Measurements from ENCODE around the gene OSTN. TPM values are rescaled to one million over a fixed set of nuclear protein-coding genes. Genes with fewer than 3 reads are reported as not detected.

OSTN gene
- total RNA-seq, 4 donors from 2014 or later: 0.30 TPM; not detected in 3

- H3K9me3 ChIP-seq: no peaks in the 10 kb centered on the region
- no peaks in the 10 kb centered on the region for H3K4me1 ChIP-seq
- TF ChIP-seq EP300 (IDR thresholded peaks at IDR 0.05) (no peak), CTCF (IDR thresholded peaks at IDR 0.05) (no peak), POLR2AphosphoS5 (IDR thresholded peaks at IDR 0.05) (no peak)
- H3K4me3 ChIP-seq: no peak overlapping the region
- H3K27me3 ChIP-seq: no peaks in the 10 kb centered on the region
- 80% methylated on average over 2 of the region's 2 CpGs for WGBS
- no peak for DNase-seq (ENCODE audit: low spot score in 2 of 2)
- no peak overlapping the region for H3K27ac ChIP-seq
- H3K36me3 ChIP-seq: no peaks in the 10 kb centered on the region
Measured at GRCh38 chr3:191302451-191302850, 103.4 kb downstream of the OSTN start.

- H3K4me3 ChIP-seq: no peak overlapping the region
- no peak for TF ChIP-seq POLR2A (IDR thresholded peaks at IDR 0.05)
- no peak for TF ChIP-seq CTCF (IDR thresholded peaks at IDR 0.05)
- TF ChIP-seq POLR2AphosphoS5 (IDR thresholded peaks at IDR 0.05): no peak
- TF ChIP-seq EP300 (IDR thresholded peaks at IDR 0.05): no peak
- WGBS: 85% methylated on average over 3 of the region's 3 CpGs
Measured at GRCh38 chr3:191303596-191303995, 104.6 kb downstream of the OSTN start.

GRCh38 chr3:191306428-191306827, 107.4 kb downstream of the OSTN start:
- TF ChIP-seq EP300 (IDR thresholded peaks at IDR 0.05) (no peak), POLR2A (IDR thresholded peaks at IDR 0.05) (no peak), POLR2AphosphoS5 (IDR thresholded peaks at IDR 0.05) (no peak), CTCF (IDR thresholded peaks at IDR 0.05) (no peak)
- Histone ChIP-seq H3K9me3 (no peaks in the 10 kb centered on the region), H3K4me1 (no peaks in the 10 kb centered on the region), H3K36me3 (no peaks in the 10 kb centered on the region), H3K27me3 (no peaks in the 10 kb centered on the region), H3K4me3 (no peak overlapping the region), H3K27ac (no peak overlapping the region)
- 90% methylated on average over 4 of the region's 4 CpGs for WGBS
- DNase-seq (ENCODE audit: low spot score in 2 of 2): no peak

More at GRCh38 chr3:191303596-191303995, 104.6 kb downstream of the OSTN start:
- H3K36me3 ChIP-seq: no peaks in the 10 kb centered on the region
- H3K9me3 ChIP-seq: no peaks in the 10 kb centered on the region
- no peaks in the 10 kb centered on the region for H3K27me3 ChIP-seq
- no peak overlapping the region for H3K27ac ChIP-seq
- no peaks in the 10 kb centered on the region for H3K4me1 ChIP-seq
- no peak for DNase-seq (ENCODE audit: low spot score in 2 of 2)

- Histone ChIP-seq H3K27me3 (no peaks in the 10 kb centered on the region), H3K9me3 (no peaks in the 10 kb centered on the region), H3K36me3 (no peaks in the 10 kb centered on the region), H3K27ac (no peak overlapping the region), H3K4me3 (no peak overlapping the region), H3K4me1 (no peaks in the 10 kb centered on the region)
- WGBS: 80% methylated on average over 4 of the region's 4 CpGs
- DNase-seq (ENCODE audit: low spot score in 2 of 2): no peak
- TF ChIP-seq POLR2A (IDR thresholded peaks at IDR 0.05): no peak
- TF ChIP-seq POLR2AphosphoS5 (IDR thresholded peaks at IDR 0.05): no peak
- no peak for TF ChIP-seq EP300 (IDR thresholded peaks at IDR 0.05)
- no peak for TF ChIP-seq CTCF (IDR thresholded peaks at IDR 0.05)
Measured at GRCh38 chr3:191307341-191307740, 108.3 kb downstream of the OSTN start.

- DNase-seq (ENCODE audit: low spot score in 2 of 2): no peak
- H3K36me3 ChIP-seq: no peaks in the 10 kb centered on the region
- H3K9me3 ChIP-seq: no peaks in the 10 kb centered on the region
- no peaks in the 10 kb centered on the region for H3K4me1 ChIP-seq
- no peaks in the 10 kb centered on the region for H3K27me3 ChIP-seq
- no peak overlapping the region for H3K27ac ChIP-seq
- TF ChIP-seq CTCF (IDR thresholded peaks at IDR 0.05): no peak
- no peak for TF ChIP-seq POLR2AphosphoS5 (IDR thresholded peaks at IDR 0.05)
- TF ChIP-seq POLR2A (IDR thresholded peaks at IDR 0.05): no peak
- TF ChIP-seq EP300 (IDR thresholded peaks at IDR 0.05): no peak
- H3K4me3 ChIP-seq: no peak overlapping the region
- WGBS: 67% methylated on average over 2 of the region's 2 CpGs
Measured at GRCh38 chr3:191313296-191313695, 114.3 kb downstream of the OSTN start.

All from suprapubic skin (tissue), 4 donors.